ENCODE results near the gene RCAN3. TPM values are rescaled to one million over a fixed set of nuclear protein-coding genes. Genes with fewer than 3 reads are reported as not detected.

Gene RCAN3
- total RNA-seq (ENCODE audit: low replicate concordance), result 20.4 and 40.8 TPM in 2 replicates
- long read RNA-seq, full-length matches to known transcripts, result 7 of 28 reads
- long read RNA-seq, partial matches to known transcripts, result 6 of 28 reads
- long read RNA-seq, other reads (novel, unspliced or antisense), result 15 of 28 reads

DNA sequence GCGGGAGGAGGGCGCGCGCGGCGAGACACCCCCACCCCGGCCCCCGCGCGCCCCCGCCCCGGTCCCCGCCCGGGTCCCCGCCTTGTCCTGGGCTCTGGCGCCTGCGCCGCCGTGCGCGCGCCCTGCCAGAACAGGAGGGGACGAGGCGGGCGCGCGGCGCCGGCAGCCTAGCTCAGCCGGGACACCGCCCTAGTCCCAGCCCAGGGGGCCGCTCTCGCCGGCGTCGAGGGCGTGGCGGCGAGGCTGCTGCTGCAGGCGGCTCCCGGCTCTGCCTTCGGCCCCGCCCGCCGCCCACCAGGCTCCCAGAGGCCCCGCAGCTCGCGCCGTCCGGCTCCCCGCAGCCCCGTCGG is at the start of gene RCAN3:
Gene RCAN3, plus strand, starts transcription at position 128 of the 350 bp plus-strand sequence. CDS start 11,537 bp downstream, outside the sequence.
- H3K4me1 Mint-ChIP-seq (ENCODE audit: unreplicated experiment), result peaks cover 12% of the 10 kb centered on the region
- peak within 1 kb of the TSS; percentile 95 for H3K4me3 Mint-ChIP-seq
- TF ChIP-seq, protein P1, sequence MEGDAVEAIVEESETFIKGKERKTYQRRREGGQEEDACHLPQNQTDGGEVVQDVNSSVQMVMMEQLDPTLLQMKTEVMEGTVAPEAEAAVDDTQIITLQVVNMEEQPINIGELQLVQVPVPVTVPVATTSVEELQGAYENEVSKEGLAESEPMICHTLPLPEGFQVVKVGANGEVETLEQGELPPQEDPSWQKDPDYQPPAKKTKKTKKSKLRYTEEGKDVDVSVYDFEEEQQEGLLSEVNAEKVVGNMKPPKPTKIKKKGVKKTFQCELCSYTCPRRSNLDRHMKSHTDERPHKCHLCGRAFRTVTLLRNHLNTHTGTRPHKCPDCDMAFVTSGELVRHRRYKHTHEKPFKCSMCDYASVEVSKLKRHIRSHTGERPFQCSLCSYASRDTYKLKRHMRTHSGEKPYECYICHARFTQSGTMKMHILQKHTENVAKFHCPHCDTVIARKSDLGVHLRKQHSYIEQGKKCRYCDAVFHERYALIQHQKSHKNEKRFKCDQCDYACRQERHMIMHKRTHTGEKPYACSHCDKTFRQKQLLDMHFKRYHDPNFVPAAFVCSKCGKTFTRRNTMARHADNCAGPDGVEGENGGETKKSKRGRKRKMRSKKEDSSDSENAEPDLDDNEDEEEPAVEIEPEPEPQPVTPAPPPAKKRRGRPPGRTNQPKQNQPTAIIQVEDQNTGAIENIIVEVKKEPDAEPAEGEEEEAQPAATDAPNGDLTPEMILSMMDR (conservative IDR thresholded peaks at IDR 0.05), result no peak
- DNase-seq (ENCODE audit: extremely low spot score, unreplicated experiment), result peak; percentile 83
- no peaks in the 10 kb centered on the region for H3K36me3 Mint-ChIP-seq
- peaks cover 72% of the 10 kb centered on the region for H3K27me3 Mint-ChIP-seq
- no peaks in the 10 kb centered on the region for H3K9me3 Mint-ChIP-seq
- peak within 1 kb of the TSS; percentile 98 for H3K27ac Mint-ChIP-seq

DNA sequence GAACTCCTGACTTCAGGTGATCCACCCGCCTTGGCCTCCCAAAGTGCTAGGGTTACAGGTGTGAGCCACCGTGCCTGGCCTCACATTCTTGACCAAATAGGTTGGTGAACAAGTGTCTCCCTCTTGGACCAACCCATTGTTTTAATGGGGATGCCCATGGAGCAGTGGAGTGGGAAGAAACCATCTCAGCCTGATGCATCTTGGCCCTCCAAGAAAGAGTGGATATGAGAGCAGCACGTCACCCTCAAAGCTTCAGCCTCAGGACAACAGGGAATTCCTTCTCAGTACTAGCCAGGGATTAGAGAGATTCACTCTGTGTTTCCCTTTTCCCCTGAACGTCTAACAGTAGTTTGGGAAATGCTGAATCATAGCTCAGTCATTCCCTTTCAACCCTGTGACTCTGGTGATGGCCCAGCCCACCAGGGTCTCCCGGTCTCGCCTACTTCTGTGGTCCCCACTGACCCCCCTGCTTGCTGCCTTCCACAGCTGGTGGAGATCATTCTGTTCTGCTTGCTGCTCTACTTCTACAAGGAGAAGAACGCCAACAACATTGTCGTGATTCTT is 49.6 kb upstream of the RCAN3 start:
- DNase-seq (ENCODE audit: extremely low spot score, unreplicated experiment), result no peak
- no peaks in the 10 kb centered on the region for H3K4me1 Mint-ChIP-seq (ENCODE audit: unreplicated experiment)
- TF ChIP-seq, protein P1 (conservative IDR thresholded peaks at IDR 0.05), result no peak
- no peak overlapping the region for H3K27ac Mint-ChIP-seq
- H3K9me3 Mint-ChIP-seq, result no peaks in the 10 kb centered on the region
- peaks cover 11% of the 10 kb centered on the region for H3K36me3 Mint-ChIP-seq
- no peak overlapping the region for H3K4me3 Mint-ChIP-seq
- no peaks in the 10 kb centered on the region for H3K27me3 Mint-ChIP-seq

DNA sequence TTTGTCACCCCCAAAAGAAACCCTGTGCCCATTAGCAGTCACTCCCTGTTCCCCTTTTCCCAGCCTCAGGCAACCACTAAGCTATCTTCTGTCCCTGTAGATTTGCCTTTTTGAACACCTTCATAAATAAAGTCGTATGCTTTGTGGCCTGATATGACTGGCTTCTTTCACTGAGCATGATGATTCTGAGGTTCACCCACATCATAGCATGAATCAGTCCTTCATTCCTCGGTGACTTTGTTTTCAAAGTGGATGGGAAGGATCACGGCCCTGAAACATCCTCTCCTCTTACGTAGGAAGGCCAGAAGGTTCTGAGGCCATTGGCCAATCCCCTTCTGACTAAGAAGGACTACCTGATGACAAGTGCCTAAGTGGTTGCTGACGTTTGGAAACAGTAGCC is 48.0 kb upstream of the RCAN3 start:
- Mint-ChIP-seq H3K4me3 (no peak overlapping the region), H3K27me3 (no peaks in the 10 kb centered on the region), H3K27ac (no peak overlapping the region), H3K4me1 (ENCODE audit: unreplicated experiment) (no peaks in the 10 kb centered on the region), H3K9me3 (no peaks in the 10 kb centered on the region), H3K36me3 (peaks cover 14% of the 10 kb centered on the region)
- TF ChIP-seq, protein P1 (conservative IDR thresholded peaks at IDR 0.05), result no peak
- no peak for DNase-seq (ENCODE audit: extremely low spot score, unreplicated experiment)

DNA sequence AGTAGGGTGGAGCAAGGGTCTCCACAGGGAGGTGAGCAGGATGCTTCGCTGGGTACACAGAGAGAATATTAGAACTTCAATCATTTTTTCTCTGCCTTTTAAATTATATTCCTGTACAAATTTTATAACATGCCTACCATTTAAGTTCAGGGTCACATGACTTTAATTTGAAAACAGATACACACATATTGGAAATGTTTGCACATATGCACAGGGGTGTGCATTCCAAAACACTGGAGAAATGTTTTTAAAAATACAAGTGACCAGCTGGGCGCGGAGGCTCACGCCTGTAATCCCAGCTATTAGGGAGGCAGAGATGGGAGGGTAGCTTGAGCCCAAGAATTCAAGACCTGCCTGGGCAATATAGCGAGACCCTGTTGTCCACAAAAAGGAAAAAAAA is 47.4 kb upstream of the RCAN3 start:
- no peak for DNase-seq (ENCODE audit: extremely low spot score, unreplicated experiment)

DNA sequence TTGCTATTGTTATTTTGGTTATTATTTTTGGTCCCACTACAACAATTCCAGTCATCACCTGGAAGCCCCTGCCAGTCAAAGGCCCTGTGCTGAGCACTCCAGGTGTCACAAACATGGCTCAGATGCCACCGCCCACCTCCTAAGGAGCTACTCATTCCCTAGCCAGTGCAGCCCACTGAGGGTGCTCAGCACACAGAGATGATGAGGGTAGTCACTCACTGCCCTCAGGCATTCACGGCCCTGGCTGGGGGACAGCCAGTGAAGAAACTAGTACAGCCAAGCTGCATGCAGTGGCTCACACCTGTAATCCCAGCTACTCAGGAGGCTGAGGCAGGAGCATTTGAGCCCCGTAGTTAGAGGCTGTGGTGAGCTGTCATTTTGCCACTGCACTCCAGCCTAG is 44.8 kb upstream of the RCAN3 start:
- Mint-ChIP-seq H3K4me3 (no peak overlapping the region), H3K27ac (no peak overlapping the region), H3K9me3 (no peaks in the 10 kb centered on the region), H3K4me1 (ENCODE audit: unreplicated experiment) (no peaks in the 10 kb centered on the region), H3K36me3 (peaks cover 7% of the 10 kb centered on the region), H3K27me3 (no peaks in the 10 kb centered on the region)
- TF ChIP-seq, protein P1 (conservative IDR thresholded peaks at IDR 0.05), result no peak
- no peak for DNase-seq (ENCODE audit: extremely low spot score, unreplicated experiment)

More for the DNA sequence above, 47.4 kb upstream of the RCAN3 start:
- Mint-ChIP-seq H3K27ac (no peak overlapping the region), H3K9me3 (no peaks in the 10 kb centered on the region), H3K4me3 (no peak overlapping the region), H3K4me1 (ENCODE audit: unreplicated experiment) (no peaks in the 10 kb centered on the region), H3K27me3 (no peaks in the 10 kb centered on the region), H3K36me3 (peaks cover 14% of the 10 kb centered on the region)
- TF ChIP-seq, protein P1 (conservative IDR thresholded peaks at IDR 0.05), result no peak
